SK-N-MC (cell line): ENCODE results near the gene CCDC47.

Experiments used
- DNase-seq: peaks from one replicate; pipeline ENCODE4 v3.0.0-alpha.2; 2011; ENCODE audit warnings: low read depth, low spot score
- H3K27ac ChIP-seq: fragments of 200-600 bp; sonication (generic); 2 replicates; pipeline ENCODE4 v1.5.1; 2016; ENCODE audit warnings: mixed run types
- H3K36me3 ChIP-seq: fragments of 200-600 bp; sonication (generic); 2 replicates; pipeline ENCODE4 v1.6.1; 2017; ENCODE audit warnings: antibody characterized with exemption, low read length, mixed read lengths; ENCODE audit not compliant: insufficient read depth
- H3K4me3 ChIP-seq: fragments of 200-600 bp; sonication (generic); 2 replicates; pipeline ENCODE4 v1.5.1; 2016
- H3K9ac ChIP-seq: fragments of 200-600 bp; sonication (generic); 2 replicates; pipeline ENCODE4 v1.8.0; 2017; ENCODE audit warnings: mixed run types, mixed read lengths; ENCODE audit not compliant: insufficient read length
- H3K9me3 ChIP-seq: fragments of 200-600 bp; sonication (generic); 2 replicates; pipeline ENCODE4 v1.6.1; 2017; ENCODE audit warnings: low read depth, mild to moderate bottlenecking, antibody characterized with exemption, low read length, moderate library complexity, mixed read lengths
- EZH2 ChIP-seq: fragments of 200-600 bp; sonication (generic); IDR thresholded peaks from one replicate; pipeline ENCODE4 v1.6.1; 2017; ENCODE audit warnings: antibody characterized with exemption
- FOXP2 ChIP-seq: optimal IDR thresholded peaks from 2 replicates; pipeline ENCODE3; 2011; ENCODE audit warnings: mild to moderate bottlenecking, moderate library complexity; ENCODE audit not compliant: insufficient read depth; ENCODE audit errors: extremely low read length, control extremely low read depth
- POLR2AphosphoS5 ChIP-seq: IDR thresholded peaks from 2 replicates; pipeline ENCODE4 v1.6.1; 2012; ENCODE audit warnings: mild to moderate bottlenecking, low read depth, low read length, borderline replicate concordance

The CCDC47 gene

GRCh38 chr17:63772801-63773271 lies 561 bp downstream of the CCDC47 start:
- H3K4me3 ChIP-seq, result peak overlapping the region; percentile 93
- TF ChIP-seq POLR2AphosphoS5 (no peak), EZH2 (no peak), FOXP2 (no peak)
- H3K9me3 ChIP-seq, result no peaks in the 10 kb centered on the region
- peaks cover 51% of the 10 kb centered on the region for H3K36me3 ChIP-seq
- no peak for DNase-seq
- H3K27ac ChIP-seq, result peak overlapping the region; percentile 82
- peak overlapping the region; percentile 98 for H3K9ac ChIP-seq

- Histone ChIP-seq H3K9ac (no peak overlapping the region), H3K9me3 (no peaks in the 10 kb centered on the region), H3K4me3 (no peak overlapping the region), H3K27ac (no peak overlapping the region), H3K36me3 (peaks cover 49% of the 10 kb centered on the region)
- DNase-seq, result no peak
- TF ChIP-seq FOXP2, result no peak
- no peak for TF ChIP-seq EZH2
- TF ChIP-seq POLR2AphosphoS5, result no peak
Observed at GRCh38 chr17:63768433-63768832, 5.0 kb downstream of the CCDC47 start.

GRCh38 chr17:63766754-63767153 lies 6.6 kb downstream of the CCDC47 start:
- TF ChIP-seq POLR2AphosphoS5 (no peak), FOXP2 (no peak), EZH2 (no peak)
- DNase-seq, result no peak
- no peak overlapping the region for H3K9ac ChIP-seq
- H3K4me3 ChIP-seq, result no peak overlapping the region
- no peak overlapping the region for H3K27ac ChIP-seq
- H3K9me3 ChIP-seq, result no peaks in the 10 kb centered on the region
- peaks cover 65% of the 10 kb centered on the region for H3K36me3 ChIP-seq

- Histone ChIP-seq H3K4me3 (no peak overlapping the region), H3K9me3 (no peaks in the 10 kb centered on the region), H3K9ac (no peak overlapping the region), H3K27ac (no peak overlapping the region), H3K36me3 (peaks cover 72% of the 10 kb centered on the region)
- TF ChIP-seq EZH2 (no peak), POLR2AphosphoS5 (no peak), FOXP2 (no peak)
- DNase-seq, result no peak
Observed at GRCh38 chr17:63764716-63765115, 8.7 kb downstream of the CCDC47 start.

- Histone ChIP-seq H3K4me3 (no peak overlapping the region), H3K9ac (no peak overlapping the region), H3K36me3 (peaks cover 75% of the 10 kb centered on the region), H3K27ac (peak overlapping the region; percentile 60; the same call in 1 of the 2 replicates), H3K9me3 (no peaks in the 10 kb centered on the region)
- no peak for TF ChIP-seq POLR2AphosphoS5
- no peak for TF ChIP-seq EZH2
- no peak for TF ChIP-seq FOXP2
- DNase-seq, result no peak
Observed at GRCh38 chr17:63762161-63763078, 11.0 kb downstream of the CCDC47 start.

GRCh38 chr17:63760771-63761539 lies 12.4 kb downstream of the CCDC47 start:
- no peak for DNase-seq
- H3K4me3 ChIP-seq, result no peak overlapping the region
- TF ChIP-seq POLR2AphosphoS5 (no peak), FOXP2 (no peak), EZH2 (no peak)
- H3K9me3 ChIP-seq, result no peaks in the 10 kb centered on the region
- H3K36me3 ChIP-seq, result peaks cover 86% of the 10 kb centered on the region
- no peak overlapping the region for H3K9ac ChIP-seq
- no peak overlapping the region for H3K27ac ChIP-seq

- peaks cover 87% of the 10 kb centered on the region for H3K36me3 ChIP-seq
- H3K9ac ChIP-seq, result no peak overlapping the region
- H3K4me3 ChIP-seq, result no peak overlapping the region
- DNase-seq, result no peak
- H3K9me3 ChIP-seq, result no peaks in the 10 kb centered on the region
- H3K27ac ChIP-seq, result no peak overlapping the region
- no peak for TF ChIP-seq POLR2AphosphoS5
- no peak for TF ChIP-seq FOXP2
- TF ChIP-seq EZH2, result no peak
Observed at GRCh38 chr17:63758428-63758827, 15.0 kb downstream of the CCDC47 start.

- no peak for TF ChIP-seq EZH2
- no peak for TF ChIP-seq FOXP2
- H3K9ac ChIP-seq, result no peak overlapping the region
- no peak overlapping the region for H3K4me3 ChIP-seq
- H3K27ac ChIP-seq, result no peak overlapping the region
- H3K9me3 ChIP-seq, result no peaks in the 10 kb centered on the region
- no peak for DNase-seq
- H3K36me3 ChIP-seq, result peaks cover 82% of the 10 kb centered on the region
Observed at GRCh38 chr17:63754046-63754445, 19.4 kb downstream of the CCDC47 start.
